Measurements from ENCODE around the gene EIF4ENIF1.
"Not testable (repeated sequence)": the region's sequence is repeated elsewhere in the genome, so short reads cannot be mapped to it uniquely, and the experiment has no call there.

Gene EIF4ENIF1

GRCh38 chr22:31492151-31492550 is 2.5 kb upstream of the EIF4ENIF1 start:
- DNase-seq (ENCODE audit: low read depth in 2 of 2) = no peak

- DNase-seq (ENCODE audit: low read depth in 2 of 2) = no peak
These were observed 1.7 kb upstream of the EIF4ENIF1 start for GRCh38 chr22:31491218-31491962.

- DNase-seq (ENCODE audit: low read depth in 2 of 2) = peak; percentile 21 to 41
These were observed 869 bp upstream of the EIF4ENIF1 start for GRCh38 chr22:31490496-31490925.

GRCh38 chr22:31488988-31489617 is 539 bp downstream of the EIF4ENIF1 start:
- peak; percentile 23 to 36 for DNase-seq (ENCODE audit: low read depth in 2 of 2)

GRCh38 chr22:31488346-31488883 is 1.2 kb downstream of the EIF4ENIF1 start:
- DNase-seq (ENCODE audit: low read depth in 2 of 2) = no peak

GRCh38 chr22:31486951-31487350 is 2.7 kb downstream of the EIF4ENIF1 start:
- no peak for DNase-seq (ENCODE audit: low read depth in 2 of 2)

- not testable (repeated sequence) for DNase-seq (ENCODE audit: low read depth in 2 of 2)
These were observed 3.3 kb downstream of the EIF4ENIF1 start for GRCh38 chr22:31486369-31486768.

GRCh38 chr22:31482470-31482869 is 7.2 kb downstream of the EIF4ENIF1 start:
- not testable (repeated sequence) for DNase-seq (ENCODE audit: low read depth in 2 of 2)

- DNase-seq (ENCODE audit: low read depth in 2 of 2) = no peak
These were observed 8.5 kb downstream of the EIF4ENIF1 start for GRCh38 chr22:31481129-31481528.

- no peak for DNase-seq (ENCODE audit: low read depth in 2 of 2)
These were observed 12.3 kb downstream of the EIF4ENIF1 start for GRCh38 chr22:31477329-31477728.

- DNase-seq (ENCODE audit: low read depth in 2 of 2) = no peak
These were observed 13.8 kb downstream of the EIF4ENIF1 start for GRCh38 chr22:31475800-31476199.

- DNase-seq (ENCODE audit: low read depth in 2 of 2) = no peak
These were observed 14.9 kb downstream of the EIF4ENIF1 start for GRCh38 chr22:31474743-31475142.

GRCh38 chr22:31465307-31465706 is 24.3 kb downstream of the EIF4ENIF1 start:
- DNase-seq (ENCODE audit: low read depth in 2 of 2) = no peak

GRCh38 chr22:31461699-31462098 is 27.9 kb downstream of the EIF4ENIF1 start:
- no peak for DNase-seq (ENCODE audit: low read depth in 2 of 2)

GRCh38 chr22:31451709-31452571 is 37.7 kb downstream of the EIF4ENIF1 start:
- no peak for DNase-seq (ENCODE audit: low read depth in 2 of 2)

GRCh38 chr22:31449506-31449905 is 40.1 kb downstream of the EIF4ENIF1 start:
- no peak for DNase-seq (ENCODE audit: low read depth in 2 of 2)

- DNase-seq (ENCODE audit: low read depth in 2 of 2) = no peak
These were observed 41.3 kb downstream of the EIF4ENIF1 start for GRCh38 chr22:31448382-31448781.

GRCh38 chr22:31447337-31447736 is 42.3 kb downstream of the EIF4ENIF1 start:
- no peak for DNase-seq (ENCODE audit: low read depth in 2 of 2)

- no peak for DNase-seq (ENCODE audit: low read depth in 2 of 2)
These were observed 42.9 kb downstream of the EIF4ENIF1 start for GRCh38 chr22:31446767-31447166.

GRCh38 chr22:31446208-31446607 is 43.4 kb downstream of the EIF4ENIF1 start:
- DNase-seq (ENCODE audit: low read depth in 2 of 2) = no peak

GRCh38 chr22:31445642-31446041 is 44.0 kb downstream of the EIF4ENIF1 start:
- no peak for DNase-seq (ENCODE audit: low read depth in 2 of 2)

GRCh38 chr22:31443516-31443915 is 46.1 kb downstream of the EIF4ENIF1 start:
- DNase-seq (ENCODE audit: low read depth in 2 of 2) = no peak

Data from stimulated activated CD8-positive, alpha-beta memory T cell treated with anti-CD3 and anti-CD28 coated beads, Interleukin-2, amount 100 ng/mL, for 48 hours (primary cell).